GM12874 (cell line): Measurements from ENCODE around the gene SYT6.

Experiments
- CTCF ChIP-seq: IDR thresholded peaks from 2 replicates; pipeline ENCODE4 v1.5.1; 2011; ENCODE audit warnings: low read depth, mild to moderate bottlenecking, control low read depth, low read length, moderate library complexity; ENCODE audit not compliant: insufficient read depth

SYT6 gene

DNA sequence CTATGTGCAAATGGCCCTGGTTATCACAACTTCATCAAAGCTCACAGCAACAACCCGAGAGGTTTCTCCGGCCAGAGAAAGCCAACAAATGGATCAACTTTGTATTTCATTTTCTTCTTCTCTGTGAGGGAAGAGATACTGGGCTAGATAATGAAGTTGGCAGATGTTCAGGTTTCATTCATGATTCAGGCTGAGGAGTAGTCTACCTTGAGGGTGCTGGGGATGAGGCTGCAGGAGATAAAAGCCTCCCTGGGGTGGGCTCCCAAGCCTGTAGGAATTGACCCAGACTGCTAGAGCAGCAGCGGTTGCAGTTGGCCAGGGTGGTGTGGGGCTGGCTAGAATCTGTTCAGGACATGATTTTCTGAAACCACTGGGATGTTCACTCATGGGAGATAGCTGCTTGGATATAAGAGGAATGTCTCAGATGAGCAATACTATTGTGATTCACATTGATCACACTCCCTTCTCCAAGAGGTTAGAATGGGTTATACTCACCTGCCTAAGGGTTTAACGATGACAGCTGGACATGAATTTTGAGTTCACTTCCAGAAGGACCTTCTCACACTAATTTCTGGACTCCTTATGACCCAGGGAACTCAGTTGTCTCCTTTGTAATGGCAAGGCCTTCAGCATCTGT is 64.0 kb downstream of the SYT6 start:
- TF ChIP-seq CTCF = no peak

DNA sequence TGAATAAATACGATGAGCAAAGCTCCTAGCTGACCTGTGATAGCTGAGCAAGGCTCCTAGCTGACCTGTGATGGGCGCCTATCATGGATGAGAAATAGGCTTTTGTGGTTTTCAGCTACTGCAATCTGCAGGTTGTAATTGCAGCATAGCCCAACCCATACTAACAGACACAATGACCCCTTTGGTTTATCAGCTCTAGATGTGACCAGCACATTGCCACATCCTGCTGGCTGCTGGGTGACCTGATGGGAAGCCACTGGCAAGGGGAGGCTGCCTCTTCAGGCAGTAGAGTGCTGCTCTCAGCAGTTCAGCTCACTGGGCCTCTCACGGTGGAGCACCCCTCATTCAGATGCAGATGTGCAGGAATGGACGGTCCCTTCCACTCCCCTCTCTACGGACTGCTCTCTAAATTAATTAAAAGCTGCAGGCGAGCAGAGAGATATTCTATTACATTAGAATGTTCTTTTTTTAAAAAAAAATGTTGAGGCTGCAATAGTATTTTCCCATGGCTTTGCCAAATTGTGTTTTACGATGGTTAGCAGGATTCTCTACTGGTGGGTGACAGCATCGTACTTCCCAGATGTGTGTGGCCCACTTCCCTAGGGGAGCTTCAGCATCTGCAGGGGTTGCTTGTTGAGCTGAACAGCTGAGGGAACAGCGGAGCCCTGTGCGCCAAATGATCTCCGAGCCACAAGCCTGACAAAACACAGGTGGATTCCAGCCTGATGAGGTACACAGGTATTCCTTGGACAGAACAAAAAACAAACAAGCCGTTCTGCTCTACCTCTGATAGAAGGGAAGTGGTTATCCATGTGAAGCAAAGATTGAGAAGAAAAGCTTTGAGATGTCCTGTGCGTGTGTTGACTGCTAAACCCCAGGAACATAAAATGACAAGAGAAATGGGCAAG is 65.0 kb downstream of the SYT6 start:
- TF ChIP-seq CTCF = no peak

DNA sequence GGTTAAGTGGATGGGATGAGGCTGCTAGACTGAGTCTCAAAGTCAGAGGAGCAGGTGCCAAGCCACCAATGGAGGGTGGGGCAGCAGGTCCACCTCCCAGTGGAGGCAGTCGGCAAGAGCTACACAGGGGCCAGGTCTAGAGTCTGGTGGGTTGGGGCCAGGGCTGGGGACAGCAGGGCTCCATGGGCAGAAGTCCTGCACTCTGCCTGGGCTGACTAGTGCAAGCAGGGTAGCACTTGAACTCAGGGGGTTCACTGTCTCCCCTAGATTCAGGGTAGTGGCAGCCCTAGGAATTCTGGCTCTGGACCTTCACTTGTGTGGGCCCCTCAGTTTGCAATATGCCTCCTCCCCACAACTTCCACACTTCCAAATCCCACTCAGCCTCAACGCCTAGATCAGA is 66.2 kb downstream of the SYT6 start:
- no peak for TF ChIP-seq CTCF

DNA sequence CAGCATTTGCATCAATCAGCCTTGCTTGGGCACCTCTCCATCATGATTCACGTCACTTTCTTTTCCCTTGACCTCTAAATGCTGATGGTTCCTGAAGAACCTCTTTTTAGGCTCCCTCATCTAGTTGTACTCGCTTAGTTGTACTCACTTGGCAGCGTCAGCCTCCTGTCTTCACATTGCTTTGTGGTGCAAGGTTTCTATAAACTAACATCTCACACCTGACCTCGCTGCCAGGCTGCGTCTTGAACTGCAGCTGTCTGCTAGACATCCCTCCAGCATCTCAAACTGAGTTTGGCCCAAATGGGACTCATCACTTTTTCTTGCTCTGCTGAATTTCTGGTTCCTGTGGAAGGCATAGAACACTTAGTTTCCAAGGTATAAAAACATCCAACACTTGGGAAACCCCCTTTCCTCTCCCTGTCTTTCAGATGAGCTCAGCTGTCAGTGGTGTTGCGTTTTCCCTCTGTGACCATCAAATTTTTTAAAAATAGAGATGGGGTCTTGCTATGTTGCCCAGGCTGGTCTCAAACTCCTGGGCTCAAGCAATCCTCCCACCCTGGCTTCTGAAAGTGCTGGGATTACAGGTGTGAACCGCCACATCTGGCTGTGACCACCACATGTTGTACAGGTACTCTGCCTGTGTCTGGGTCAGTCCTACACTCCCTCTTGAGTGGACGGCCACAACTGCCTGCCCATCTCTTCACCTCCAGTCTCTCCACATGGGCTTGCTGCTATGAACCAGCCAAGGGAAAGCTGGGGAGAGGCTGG is 66.9 kb downstream of the SYT6 start:
- no peak for TF ChIP-seq CTCF

GRCh38 chr1:114082867-114083585 is 70.6 kb downstream of the SYT6 start:
- no peak for TF ChIP-seq CTCF

GRCh38 chr1:114082304-114082630 is 71.4 kb downstream of the SYT6 start:
- no peak for TF ChIP-seq CTCF
